Measurements from ENCODE around the gene PCBP3. TPM values are rescaled to one million over a fixed set of nuclear protein-coding genes. Genes with fewer than 3 reads are reported as not detected.

PCBP3 gene
- total and polyA plus RNA-seq, 2 of the 8 experiments (the other 6 are each of a cell fraction or from before 2014, with no cell fraction given), result 3.5 to 6.3 TPM

DNA sequence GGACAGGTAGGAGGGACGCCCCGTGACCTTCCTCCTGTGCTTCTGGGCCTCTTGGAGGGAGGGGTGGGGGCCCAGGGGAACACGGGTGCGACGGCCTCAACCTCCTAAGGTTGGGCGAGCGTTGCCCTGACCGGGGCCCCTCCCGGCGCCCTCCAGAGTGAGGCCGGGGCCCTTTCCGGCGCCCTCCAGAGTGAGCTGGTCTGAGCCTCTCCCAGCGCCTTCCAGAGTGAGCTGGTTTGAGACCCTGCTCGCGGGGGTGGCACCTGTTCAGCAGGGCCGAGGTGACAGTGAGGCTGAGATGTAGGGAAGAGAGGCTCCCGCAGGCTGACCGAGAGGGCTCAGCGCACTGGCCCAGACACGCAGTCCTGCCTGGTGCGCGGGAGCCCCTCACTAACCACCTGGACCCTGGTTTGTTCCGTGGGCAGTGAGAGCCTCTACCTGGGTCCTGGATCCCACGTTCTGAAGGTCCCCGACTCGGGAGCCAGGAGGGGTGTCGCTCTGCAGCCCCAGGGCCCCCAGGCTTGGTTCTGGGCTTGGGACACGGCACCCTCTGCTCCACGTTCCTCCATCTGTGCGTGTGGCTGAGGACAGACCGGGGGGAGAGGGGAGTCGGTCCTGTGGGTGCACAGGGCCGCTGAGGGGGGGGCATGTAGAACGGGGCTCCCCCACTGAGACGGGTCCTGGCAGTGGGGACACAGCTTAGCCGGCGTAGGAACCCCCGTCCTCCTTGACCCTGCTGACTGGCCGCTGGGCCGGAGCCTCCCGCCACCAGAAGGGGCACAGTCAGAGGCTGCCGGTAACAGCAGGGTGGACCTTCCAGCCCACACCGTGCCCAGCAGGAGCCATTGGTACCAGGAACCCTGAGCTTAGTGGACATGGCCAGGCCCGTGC lies 339.5 kb downstream of the PCBP3 start:
- H2BK12ac ChIP-seq (ENCODE audit: low read depth, low read length), result 0 out of 2 replicates have a peak overlapping the region, but pooled peaks have one; percentile 23
- no peak overlapping the region for H4K91ac ChIP-seq (replicated peaks; ENCODE audit: insufficient read length, low read length)
- H3K18ac ChIP-seq (ENCODE audit: extremely low read depth, low read length), result peak overlapping the region; percentile 60; the same call in 1 of the 2 replicates
- WGBS, 2 experiments (ENCODE audit: extremely low coverage in 1 of 2, insufficient coverage in 1 of 2, insufficient read length in 1 of 2, insufficient replicate concordance in 2 of 2, low coverage in 1 of 2, low lambda C conversion rate in 2 of 2, missing lambda C conversion rate in 1 of 2), result 55% methylated on average over 34 of the region's 45 CpGs; no CpG with 5 or more reads in 1 of the 2 experiments
- H3K4ac ChIP-seq (replicated peaks; ENCODE audit: insufficient read length, low read depth, low read length), result no peak overlapping the region
- 0 out of 2 replicates have a peak overlapping the region, but pooled peaks have one; percentile 49 for H2BK5ac ChIP-seq (ENCODE audit: low read depth, low read length)
- peaks cover 0 to 9% of the 10 kb centered on the region in 2 experiments for H4K20me1 ChIP-seq (replicated peaks in 1 of 2; ENCODE audit: control insufficient read depth in 1 of 2, insufficient read depth in 2 of 2, low read length in 2 of 2)
- H3K4me1 ChIP-seq (replicated peaks in 1 of 4; ENCODE audit: control insufficient read depth in 3 of 4, insufficient read depth in 4 of 4, low read length in 3 of 4), result peaks cover 0 to 16% (median 9%) of the 10 kb centered on the region in 4 experiments; a peak in 6 of 7 replicates
- H3K4me2 ChIP-seq (ENCODE audit: insufficient read depth in 1 of 2, low read depth in 2 of 2, low read length in 2 of 2), result peak overlapping the region; percentile 68 to 99
- no peak overlapping the region for H3K56ac ChIP-seq (replicated peaks; ENCODE audit: insufficient read length, low read depth, low read length)
- no peak overlapping the region for H2AK5ac ChIP-seq (ENCODE audit: low read depth, low read length)
- H3K27ac ChIP-seq (ENCODE audit: low read depth, low read length), result no peak overlapping the region
- POLR2A ChIA-PET (ENCODE audit: partially characterized antibody), result interaction anchor here (1.2 to 1.4 kb wide), 2 partner anchors 138 to 146 kb away, joined by 3 to 4 read pairs; no protein-coding TSS in a partner anchor
- CTCF ChIA-PET (ENCODE audit: partially characterized antibody), result interaction anchor here (0.6 to 1.5 kb wide), 3 partner anchors 9 to 225 kb away, joined by 3 to 4 read pairs (median 4); no protein-coding TSS in a partner anchor
- H3K9ac ChIP-seq (replicated peaks in 1 of 4; ENCODE audit: extremely low read depth in 1 of 4, low read depth in 3 of 4, low read length in 3 of 4), result no peak overlapping the region; a peak in 1 of 7 replicates
- no peak overlapping the region for H2BK15ac ChIP-seq (ENCODE audit: low read length)
- H3K23me2 ChIP-seq (ENCODE audit: low read depth, low read length), result peaks cover 14% of the 10 kb centered on the region; the same call in 1 of the 2 replicates
- H2BK120ac ChIP-seq (replicated peaks; ENCODE audit: low read depth, low read length), result no peak overlapping the region
- H4K8ac ChIP-seq (ENCODE audit: extremely low read depth, insufficient read depth, low read length), result 0 out of 2 replicates have a peak overlapping the region, but pooled peaks have one; percentile 35
- no peak overlapping the region for H3K23ac ChIP-seq (ENCODE audit: insufficient read length)
- H3K36me3 ChIP-seq (ENCODE audit: control insufficient read depth in 2 of 4, insufficient read depth in 4 of 4, low read length in 3 of 4), result peaks cover 0 to 32% (median 12%) of the 10 kb centered on the region in 4 experiments; a peak in 5 of 8 replicates
- no peak for FAIRE-seq
- no peak overlapping the region for H2AFZ ChIP-seq (ENCODE audit: low read length)
- H3K27me3 ChIP-seq (replicated peaks in 1 of 4; ENCODE audit: control insufficient read depth in 3 of 4, extremely low read depth in 1 of 4, insufficient read depth in 3 of 4, low read length in 3 of 4), result peaks cover 0 to 18% (median 5%) of the 10 kb centered on the region in 4 experiments; a peak in 4 of 7 replicates
- 0 out of 4 replicates have a peak, but pooled peaks cover 0 to 4% of the 10 kb centered on the region in 2 experiments for H3K79me2 ChIP-seq (ENCODE audit: control insufficient read depth in 1 of 2, insufficient read depth in 2 of 2, low read length in 2 of 2)
- H2BK20ac ChIP-seq (ENCODE audit: low read length), result no peak overlapping the region
- H3K79me1 ChIP-seq (ENCODE audit: low read depth, low read length), result peaks cover 4% of the 10 kb centered on the region; the same call in 1 of the 2 replicates
- DNase-seq (ENCODE audit: low read depth in 1 of 2, low spot score in 2 of 2), result peak in 1 of 2 experiments; percentile 55
- H3K14ac ChIP-seq (ENCODE audit: insufficient read length), result no peak overlapping the region
- H3K9me3 ChIP-seq (ENCODE audit: insufficient read depth in 2 of 2, low read depth in 1 of 2, low read length in 1 of 2), result no peaks in the 10 kb centered on the region
- peak overlapping the region; percentile 62 to 91 (median 76) for H3K4me3 ChIP-seq (ENCODE audit: extremely low read depth in 1 of 4, insufficient read depth in 2 of 4, low read depth in 3 of 4, low read length in 4 of 4)
- no peak overlapping the region for H4K5ac ChIP-seq (ENCODE audit: insufficient read length, low read depth, low read length)
- TF ChIP-seq CTBP2 (IDR thresholded peaks at IDR 0.05; ENCODE audit: borderline replicate concordance, insufficient read depth, insufficient read length, low read length) (no peak), TEAD4 (IDR thresholded peaks at IDR 0.05; ENCODE audit: low read depth, low read length) (no peak), NANOG (IDR thresholded peaks at IDR 0.05; ENCODE audit: insufficient read depth, low read depth, low read length, poor library complexity, severe bottlenecking) (no peak), TAF1 (IDR thresholded peaks at IDR 0.05; ENCODE audit: low read depth, low read length) (no peak), SRF (IDR thresholded peaks at IDR 0.05; ENCODE audit: low read depth, low read length) (no peak), RXRA (IDR thresholded peaks at IDR 0.05; ENCODE audit: insufficient read depth, low read depth, low read length) (no peak), GABPA (IDR thresholded peaks at IDR 0.05; ENCODE audit: borderline replicate concordance, insufficient read depth, low read length) (no peak)
- TF ChIP-seq, protein P1, sequence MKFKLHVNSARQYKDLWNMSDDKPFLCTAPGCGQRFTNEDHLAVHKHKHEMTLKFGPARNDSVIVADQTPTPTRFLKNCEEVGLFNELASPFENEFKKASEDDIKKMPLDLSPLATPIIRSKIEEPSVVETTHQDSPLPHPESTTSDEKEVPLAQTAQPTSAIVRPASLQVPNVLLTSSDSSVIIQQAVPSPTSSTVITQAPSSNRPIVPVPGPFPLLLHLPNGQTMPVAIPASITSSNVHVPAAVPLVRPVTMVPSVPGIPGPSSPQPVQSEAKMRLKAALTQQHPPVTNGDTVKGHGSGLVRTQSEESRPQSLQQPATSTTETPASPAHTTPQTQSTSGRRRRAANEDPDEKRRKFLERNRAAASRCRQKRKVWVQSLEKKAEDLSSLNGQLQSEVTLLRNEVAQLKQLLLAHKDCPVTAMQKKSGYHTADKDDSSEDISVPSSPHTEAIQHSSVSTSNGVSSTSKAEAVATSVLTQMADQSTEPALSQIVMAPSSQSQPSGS (IDR thresholded peaks at IDR 0.05; ENCODE audit: low read length), result no peak
